Activated T-helper 17 cell treated with anti-CD3 and anti-CD28 coated beads, Interleukin-2, amount 50 U/mL, for 72 hours (primary cell): ENCODE results near the gene EEF2KMT. TPM values are rescaled to one million over a fixed set of nuclear protein-coding genes. Genes with fewer than 3 reads are reported as not detected.
A peak's percentile ranks its signal among the peaks of the same experiment; 100 is the strongest.
"Not testable (repeated sequence)": the region's sequence is repeated elsewhere in the genome, so short reads cannot be mapped to it uniquely, and the experiment has no call there.

Source experiments
- ATAC-seq: fragments of 150-1000 bp; cut with Tn5 transposase; replicated peaks from 2 replicates; pipeline ENCODE4 v1.10.0; 2021; ENCODE audit warnings: mild to moderate bottlenecking, moderate library complexity
- H3K27ac Mint-ChIP-seq: one replicate; pipeline ENCODE4 v1.8.0; 2022; ENCODE audit warnings: mixed read lengths
- H3K27me3 Mint-ChIP-seq: one replicate; pipeline ENCODE4 v1.8.0; 2022; ENCODE audit warnings: mixed read lengths
- H3K36me3 Mint-ChIP-seq: one replicate; pipeline ENCODE4 v1.8.0; 2022; ENCODE audit warnings: low read depth, mild to moderate bottlenecking, mixed read lengths
- H3K4me1 Mint-ChIP-seq: one replicate; pipeline ENCODE4 v1.8.0; 2022; ENCODE audit warnings: mixed read lengths
- H3K4me3 Mint-ChIP-seq: one replicate; pipeline ENCODE4 v1.8.0; 2022; ENCODE audit warnings: mild to moderate bottlenecking, mixed read lengths
- H3K9me3 Mint-ChIP-seq: one replicate; pipeline ENCODE4 v1.8.0; 2022; ENCODE audit warnings: mixed read lengths
- total RNA-seq, 2 donors: library from RNA; stranded (reverse); gene quantifications; one replicate each; pipeline ENCODE4 v1.2.3, GENCODE V29; 2022

EEF2KMT gene
- total RNA-seq, 2 donors from 2014 or later = 7.3 to 11.7 TPM

GRCh38 chr16:5084802-5085201, 12.8 kb downstream of the EEF2KMT start:
- not testable (repeated sequence) for H3K4me3 Mint-ChIP-seq, H3K9me3 Mint-ChIP-seq, ATAC-seq, H3K27me3 Mint-ChIP-seq, H3K4me1 Mint-ChIP-seq, H3K27ac Mint-ChIP-seq
- peaks cover 74% of the 10 kb centered on the region for H3K36me3 Mint-ChIP-seq

- peaks cover 80% of the 10 kb centered on the region for H3K36me3 Mint-ChIP-seq
- H3K4me1 Mint-ChIP-seq, H3K27me3 Mint-ChIP-seq, H3K4me3 Mint-ChIP-seq, H3K9me3 Mint-ChIP-seq, H3K27ac Mint-ChIP-seq, ATAC-seq: not testable (repeated sequence)
Measured at GRCh38 chr16:5084099-5084731, 13.4 kb downstream of the EEF2KMT start.

GRCh38 chr16:5083646-5084045, 13.9 kb downstream of the EEF2KMT start:
- H3K4me1 Mint-ChIP-seq, H3K4me3 Mint-ChIP-seq, H3K27ac Mint-ChIP-seq, ATAC-seq, H3K27me3 Mint-ChIP-seq, H3K9me3 Mint-ChIP-seq: not testable (repeated sequence)
- peaks cover 82% of the 10 kb centered on the region for H3K36me3 Mint-ChIP-seq

- not testable (repeated sequence) for H3K27ac Mint-ChIP-seq, ATAC-seq, H3K27me3 Mint-ChIP-seq, H3K9me3 Mint-ChIP-seq, H3K4me3 Mint-ChIP-seq, H3K4me1 Mint-ChIP-seq
- peaks cover 84% of the 10 kb centered on the region for H3K36me3 Mint-ChIP-seq
Measured at GRCh38 chr16:5080996-5081395, 16.6 kb downstream of the EEF2KMT start.

GRCh38 chr16:5080461-5080860, 17.1 kb downstream of the EEF2KMT start:
- not testable (repeated sequence) for H3K9me3 Mint-ChIP-seq, H3K27ac Mint-ChIP-seq, H3K4me1 Mint-ChIP-seq, ATAC-seq, H3K27me3 Mint-ChIP-seq, H3K4me3 Mint-ChIP-seq
- peaks cover 84% of the 10 kb centered on the region for H3K36me3 Mint-ChIP-seq

GRCh38 chr16:5078626-5079025, 19.0 kb downstream of the EEF2KMT start:
- no peaks in the 10 kb centered on the region for H3K27me3 Mint-ChIP-seq
- no peaks in the 10 kb centered on the region for H3K4me1 Mint-ChIP-seq
- no peak overlapping the region for H3K27ac Mint-ChIP-seq
- no peaks in the 10 kb centered on the region for H3K9me3 Mint-ChIP-seq
- peaks cover 80% of the 10 kb centered on the region for H3K36me3 Mint-ChIP-seq
- ATAC-seq = no peak
- no peak overlapping the region for H3K4me3 Mint-ChIP-seq

GRCh38 chr16:5077304-5077703, 20.3 kb downstream of the EEF2KMT start:
- H3K4me1 Mint-ChIP-seq = peaks cover 6% of the 10 kb centered on the region
- no peaks in the 10 kb centered on the region for H3K9me3 Mint-ChIP-seq
- ATAC-seq = no peak
- peaks cover 69% of the 10 kb centered on the region for H3K36me3 Mint-ChIP-seq
- H3K4me3 Mint-ChIP-seq = no peak overlapping the region
- no peaks in the 10 kb centered on the region for H3K27me3 Mint-ChIP-seq
- H3K27ac Mint-ChIP-seq = no peak overlapping the region

- no peak overlapping the region for H3K27ac Mint-ChIP-seq
Measured at GRCh38 chr16:5075637-5076036, 22.0 kb downstream of the EEF2KMT start.

GRCh38 chr16:5073771-5074170, 23.8 kb downstream of the EEF2KMT start:
- H3K27ac Mint-ChIP-seq, H3K27me3 Mint-ChIP-seq, H3K4me3 Mint-ChIP-seq, H3K9me3 Mint-ChIP-seq, ATAC-seq: not testable (repeated sequence)
- peaks cover 52% of the 10 kb centered on the region for H3K36me3 Mint-ChIP-seq
- peaks cover 14% of the 10 kb centered on the region for H3K4me1 Mint-ChIP-seq

More at GRCh38 chr16:5075637-5076036, 22.0 kb downstream of the EEF2KMT start:
- H3K36me3 Mint-ChIP-seq = peaks cover 67% of the 10 kb centered on the region
- H3K4me1 Mint-ChIP-seq = peaks cover 14% of the 10 kb centered on the region
- ATAC-seq = no peak
- H3K4me3 Mint-ChIP-seq = no peak overlapping the region
- no peaks in the 10 kb centered on the region for H3K27me3 Mint-ChIP-seq
- H3K9me3 Mint-ChIP-seq = no peaks in the 10 kb centered on the region

- Mint-ChIP-seq H3K4me1 (peaks cover 14% of the 10 kb centered on the region), H3K27ac (no peak overlapping the region), H3K36me3 (peaks cover 47% of the 10 kb centered on the region), H3K9me3 (no peaks in the 10 kb centered on the region), H3K4me3 (peak overlapping the region; percentile 97), H3K27me3 (no peaks in the 10 kb centered on the region)
- no peak for ATAC-seq
Measured at GRCh38 chr16:5073279-5073629, 24.3 kb downstream of the EEF2KMT start.

- peaks cover 14% of the 10 kb centered on the region for H3K4me1 Mint-ChIP-seq
- no peaks in the 10 kb centered on the region for H3K9me3 Mint-ChIP-seq
- H3K27me3 Mint-ChIP-seq = no peaks in the 10 kb centered on the region
- peaks cover 41% of the 10 kb centered on the region for H3K36me3 Mint-ChIP-seq
- H3K4me3 Mint-ChIP-seq = peak overlapping the region; percentile 97
- ATAC-seq = no peak
- peak overlapping the region; percentile 98 for H3K27ac Mint-ChIP-seq
Measured at GRCh38 chr16:5072334-5073278, 25.0 kb downstream of the EEF2KMT start.

- Mint-ChIP-seq H3K36me3 (peaks cover 35% of the 10 kb centered on the region), H3K9me3 (no peaks in the 10 kb centered on the region), H3K4me3 (peak within 1 kb of the TSS; percentile 97), H3K27me3 (no peaks in the 10 kb centered on the region), H3K27ac (peak within 1 kb of the TSS; percentile 98), H3K4me1 (peaks cover 14% of the 10 kb centered on the region)
- peak; percentile 95 for ATAC-seq
Measured at GRCh38 chr16:5071681-5072333, 25.8 kb downstream of the EEF2KMT start, which contains the start of gene ALG1. ALG1 (plus strand) TSS chr16:5071843; CDS start chr16:5071850, 7 bp downstream.

GRCh38 chr16:5071341-5071680, 26.3 kb downstream of the EEF2KMT start:
- Mint-ChIP-seq H3K27ac (peak overlapping the region; percentile 98), H3K4me3 (peak overlapping the region; percentile 97), H3K4me1 (peaks cover 14% of the 10 kb centered on the region), H3K9me3 (no peaks in the 10 kb centered on the region), H3K27me3 (no peaks in the 10 kb centered on the region), H3K36me3 (peaks cover 32% of the 10 kb centered on the region)
- ATAC-seq = no peak

- peaks cover 25% of the 10 kb centered on the region for H3K36me3 Mint-ChIP-seq
- ATAC-seq = no peak
- no peaks in the 10 kb centered on the region for H3K27me3 Mint-ChIP-seq
- peak overlapping the region; percentile 98 for H3K27ac Mint-ChIP-seq
- H3K9me3 Mint-ChIP-seq = no peaks in the 10 kb centered on the region
- H3K4me1 Mint-ChIP-seq = peaks cover 14% of the 10 kb centered on the region
- peak overlapping the region; percentile 97 for H3K4me3 Mint-ChIP-seq
Measured at GRCh38 chr16:5070431-5071186, 27.0 kb downstream of the EEF2KMT start.
